Measurements from ENCODE around the gene MILR1. TPM values are rescaled to one million over a fixed set of nuclear protein-coding genes. Genes with fewer than 3 reads are reported as not detected.
"Not testable (repeated sequence)": the region's sequence is repeated elsewhere in the genome, so short reads cannot be mapped to it uniquely, and the experiment has no call there.

MILR1 gene
- polyA plus RNA-seq, 2 of the 4 experiments (the other 2 are of a cell fraction), result 2.3 to 12.2 TPM

GRCh38 chr17:64431534-64431933 is 17.4 kb upstream of the MILR1 start:
- no peak for ATAC-seq
- CTCF ChIA-PET, result interaction anchor here (0.5 to 16.0 kb wide), 5 partner anchors 12 to 174 kb away, joined by 3 to 163 read pairs (median 5); partner anchors contain the start of gene POLG2

GRCh38 chr17:64437944-64438525 is 10.9 kb upstream of the MILR1 start:
- H3K9me3 ChIP-seq, result peaks cover 41% of the 10 kb centered on the region
- DNase-seq (ENCODE audit: low read depth in 1 of 2, low spot score in 1 of 2) (peak in 1 of 2 experiments; percentile 29), FAIRE-seq (no peak), ATAC-seq (no peak)
- H3K27ac ChIP-seq, result no peak overlapping the region
- ChIA-PET CTCF (interaction anchor here (0.8 to 16.0 kb wide), 4 partner anchors 12 to 55 kb away, joined by 3 to 163 read pairs (median 4); no protein-coding TSS in a partner anchor), POLR2A (no interaction called here)
- H3K4me3 ChIP-seq, result no peak overlapping the region
- WGBS (ENCODE audit: missing lambda C conversion rate), result 68% methylated on average over 5 of the region's 5 CpGs
- TF ChIP-seq KDM1A (IDR thresholded peaks at IDR 0.05; ENCODE audit: low read depth), result no peak
- peak; percentile 96 for TF ChIP-seq ZFP36 (IDR thresholded peaks at IDR 0.05; ENCODE audit: borderline replicate concordance, partially characterized antibody)
- H3K4me1 ChIP-seq, result peaks cover 12% of the 10 kb centered on the region
- no peak overlapping the region for H3K4me2 ChIP-seq

More at GRCh38 chr17:64431534-64431933, 17.4 kb upstream of the MILR1 start:
- Histone ChIP-seq H3K4me3 (no peak overlapping the region), H3K27ac (no peak overlapping the region), H3K4me1 (no peaks in the 10 kb centered on the region), H3K9me3 (peaks cover 9% of the 10 kb centered on the region; the same call in 1 of the 3 replicates), H3K4me2 (no peak overlapping the region)
- POLR2A ChIA-PET, result no interaction called here
- DNase-seq (ENCODE audit: low read depth in 1 of 2, low spot score in 1 of 2), result no peak
- TF ChIP-seq MAX (IDR thresholded peaks at IDR 0.05) (no peak), ELK1 (IDR thresholded peaks at IDR 0.05; ENCODE audit: low read depth, low read length) (no peak), ZC3H11A (IDR thresholded peaks at IDR 0.05) (no peak), FOSL2 (IDR thresholded peaks at IDR 0.05) (no peak), FOSL2 (CRISPR knock-in tag; IDR thresholded peaks at IDR 0.05) (no peak), RNF2 (IDR thresholded peaks at IDR 0.05; ENCODE audit: borderline replicate concordance, low read depth) (no peak), SMC3 (IDR thresholded peaks at IDR 0.05) (no peak), HOXB5 (CRISPR knock-in tag; IDR thresholded peaks at IDR 0.05) (no peak), HOXA7 (CRISPR knock-in tag; IDR thresholded peaks at IDR 0.05) (no peak), BCL3 (IDR thresholded peaks at IDR 0.05) (no peak), EHF (CRISPR knock-in tag; IDR thresholded peaks at IDR 0.05) (no peak), ZFP36 (IDR thresholded peaks at IDR 0.05; ENCODE audit: borderline replicate concordance, partially characterized antibody) (no peak), PHF8 (IDR thresholded peaks at IDR 0.05; ENCODE audit: borderline replicate concordance, low read depth) (no peak), CHD4 (IDR thresholded peaks at IDR 0.05; ENCODE audit: borderline replicate concordance) (no peak), RFX5 (IDR thresholded peaks at IDR 0.05) (no peak), USF2 (IDR thresholded peaks at IDR 0.05) (no peak), HMGXB4 (CRISPR knock-in tag; IDR thresholded peaks at IDR 0.05; ENCODE audit: borderline replicate concordance) (no peak), KDM5A (IDR thresholded peaks at IDR 0.05) (no peak)
- WGBS (ENCODE audit: missing lambda C conversion rate), result 75% methylated on average over 6 of the region's 6 CpGs
- no peak for FAIRE-seq

- WGBS (ENCODE audit: missing lambda C conversion rate), result 62% methylated on average over 1 of the region's 1 CpG
- H3K27ac ChIP-seq; H3K4me2 ChIP-seq; POLR2A ChIA-PET; H3K4me3 ChIP-seq; DNase-seq (ENCODE audit: low read depth in 1 of 2, low spot score in 1 of 2); ATAC-seq; FAIRE-seq: not testable (repeated sequence)
- CTCF ChIA-PET, result interaction anchor here (16.0 kb wide), 1 partner anchor 20 kb away, joined by 163 read pairs; no protein-coding TSS in a partner anchor
- peaks cover 41% of the 10 kb centered on the region for H3K9me3 ChIP-seq
- H3K4me1 ChIP-seq, result peaks cover 22% of the 10 kb centered on the region
Measured at GRCh38 chr17:64439521-64439920, 9.4 kb upstream of the MILR1 start.

All from A549 (cell line).